HG03575 (cell line): Measurements from ENCODE around the gene RBMY1E.
"Not testable (repeated sequence)": the region's sequence is repeated elsewhere in the genome, so short reads cannot be mapped to it uniquely, and the experiment has no call there.

Experiments
- ATAC-seq: cut with Tn5 transposase; IDR thresholded peaks from one replicate; pipeline ENCODE4 v1.9.1; 2021; ENCODE audit not compliant: unreplicated experiment, insufficient number of reproducible peaks, low FRiP score; ENCODE audit errors: extremely low read depth

RBMY1E gene

DNA sequence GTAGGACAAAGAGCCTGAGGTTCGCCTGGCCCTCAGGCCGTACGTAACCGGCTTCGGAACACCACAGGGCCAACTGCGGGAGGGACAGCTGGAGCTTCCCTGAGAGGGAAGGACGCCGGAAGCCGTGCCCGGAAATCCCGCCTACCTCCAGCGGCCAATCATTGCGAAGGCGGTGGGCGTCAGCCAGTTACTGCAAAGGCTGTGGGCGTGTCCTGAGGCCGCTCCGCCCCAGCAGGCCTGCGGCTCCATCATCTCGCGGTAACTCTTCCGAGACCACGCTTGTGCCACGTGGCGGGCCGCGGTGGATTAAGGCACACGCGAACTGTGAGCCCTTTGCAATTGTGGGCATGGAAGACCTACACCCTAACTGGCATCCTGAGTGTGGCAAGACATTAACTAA lies at the start of gene RBMY1E:
Gene RBMY1E, minus strand, starts transcription at position 101 of the 400 bp plus-strand sequence. CDS start 1,978 bp downstream, outside the sequence.
- ATAC-seq: not testable (repeated sequence)

DNA sequence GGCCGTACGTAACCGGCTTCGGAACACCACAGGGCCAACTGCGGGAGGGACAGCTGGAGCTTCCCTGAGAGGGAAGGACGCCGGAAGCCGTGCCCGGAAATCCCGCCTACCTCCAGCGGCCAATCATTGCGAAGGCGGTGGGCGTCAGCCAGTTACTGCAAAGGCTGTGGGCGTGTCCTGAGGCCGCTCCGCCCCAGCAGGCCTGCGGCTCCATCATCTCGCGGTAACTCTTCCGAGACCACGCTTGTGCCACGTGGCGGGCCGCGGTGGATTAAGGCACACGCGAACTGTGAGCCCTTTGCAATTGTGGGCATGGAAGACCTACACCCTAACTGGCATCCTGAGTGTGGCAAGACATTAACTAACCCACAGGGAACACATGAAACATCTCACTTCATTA lies 23.4 kb downstream of the RBMY1E start, which contains the start of gene RBMY1D:
Gene RBMY1D, minus strand, starts transcription at position 101 of the 400 bp plus-strand sequence. CDS start 2,013 bp downstream, outside the sequence.
- not testable (repeated sequence) for ATAC-seq

DNA sequence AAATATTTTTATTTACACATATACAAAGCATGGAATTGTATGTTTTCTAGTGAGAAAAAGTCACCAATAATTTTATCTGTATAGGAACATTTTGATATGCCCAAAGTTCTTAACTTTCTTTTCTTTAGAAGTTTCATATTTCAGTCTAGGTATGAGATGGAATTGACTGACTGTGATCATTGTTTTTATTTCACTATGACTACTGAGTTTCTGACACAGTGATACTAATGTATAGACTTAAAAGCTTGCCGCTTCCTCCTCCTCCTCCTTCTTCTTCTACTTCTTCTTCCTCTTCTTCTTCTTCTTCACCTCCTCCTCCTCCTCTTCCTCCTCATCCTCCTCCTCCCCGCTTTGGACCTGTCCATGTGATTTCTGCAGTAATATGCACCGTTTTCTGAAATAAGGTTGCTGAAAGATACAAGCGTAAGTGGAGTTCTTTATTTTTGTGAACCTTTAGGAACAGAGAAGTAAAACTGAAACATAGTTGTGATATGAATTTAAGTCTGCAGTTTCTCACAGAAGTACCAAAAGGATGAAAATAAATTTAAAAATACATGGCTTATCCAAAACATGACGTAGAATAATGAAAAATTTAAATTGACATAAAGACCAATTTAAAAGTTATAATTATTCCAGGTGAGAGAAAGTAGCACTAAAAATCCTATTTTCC lies 48.3 kb downstream of the RBMY1E start:
- not testable (repeated sequence) for ATAC-seq
